NCI-H226 (cell line): ENCODE measurements around the gene TMEM234.

Experiments used
- DNase-seq: peaks from one replicate; pipeline ENCODE4 v3.0.0-alpha.2; 2015

TMEM234 gene

DNA sequence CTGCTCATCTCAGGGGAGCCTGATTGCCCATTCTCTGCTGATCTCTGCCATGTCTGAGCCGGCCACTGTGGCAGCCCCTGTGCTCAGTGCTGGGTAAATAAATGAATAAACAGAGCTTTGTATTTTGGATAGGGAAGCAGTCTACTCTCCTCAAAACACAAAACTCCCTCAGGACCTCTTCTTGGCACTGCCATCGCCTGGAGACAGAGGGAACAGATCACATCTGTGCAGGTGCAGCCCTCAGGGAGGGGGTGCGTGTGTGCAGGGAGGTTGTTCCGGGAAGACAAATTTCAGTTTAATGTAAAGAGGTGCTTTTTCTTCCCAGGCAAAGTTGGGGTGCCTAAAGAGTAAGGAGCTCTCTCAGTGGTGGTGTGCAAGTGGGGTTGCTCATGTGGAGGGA lies 17.2 kb upstream of the TMEM234 start:
- no peak for DNase-seq

DNA sequence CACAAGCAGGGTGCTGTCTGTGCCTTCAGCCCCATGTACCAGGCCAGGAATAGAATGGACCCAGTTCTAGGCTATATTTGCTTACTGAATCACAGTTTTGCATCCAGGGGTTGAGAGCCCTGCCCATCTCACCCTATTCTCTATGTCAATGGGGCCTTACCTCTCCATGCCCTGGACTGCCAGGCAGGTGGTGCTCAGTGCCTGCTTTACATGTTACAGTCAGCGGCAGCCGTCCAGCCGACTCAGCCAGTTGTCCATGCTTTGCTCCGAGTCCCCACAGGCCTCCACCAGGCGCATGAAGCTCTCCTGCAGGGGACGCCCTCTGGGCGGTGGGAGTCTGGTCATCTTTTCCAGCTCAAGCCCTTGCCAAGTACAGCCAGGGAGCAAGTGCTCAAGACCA lies 12.6 kb upstream of the TMEM234 start:
- no peak for DNase-seq

GRCh38 chr1:32232558-32233304 lies 10.6 kb upstream of the TMEM234 start:
- DNase-seq, result no peak

GRCh38 chr1:32231843-32232432 lies 9.8 kb upstream of the TMEM234 start:
- no peak for DNase-seq

DNA sequence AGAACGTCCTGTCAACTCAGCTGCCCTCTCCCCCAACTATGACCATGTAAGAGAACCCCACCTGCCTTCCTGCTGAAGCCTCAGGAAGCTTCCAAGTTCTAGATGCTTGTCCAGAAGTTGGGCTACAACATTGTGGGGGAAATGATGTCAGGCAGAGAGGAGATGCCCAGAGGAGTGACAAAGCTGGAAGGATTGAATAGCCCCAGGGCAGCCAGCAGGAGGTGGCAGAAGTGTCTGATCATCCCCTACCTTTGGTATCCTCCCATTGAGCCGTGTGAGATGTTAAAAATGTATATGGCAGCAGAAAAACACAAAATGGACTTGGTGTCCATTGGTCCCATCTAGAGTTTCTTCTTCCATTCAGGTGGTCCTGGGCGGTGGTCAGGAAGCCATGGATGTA lies 6.6 kb upstream of the TMEM234 start:
- no peak for DNase-seq

DNA sequence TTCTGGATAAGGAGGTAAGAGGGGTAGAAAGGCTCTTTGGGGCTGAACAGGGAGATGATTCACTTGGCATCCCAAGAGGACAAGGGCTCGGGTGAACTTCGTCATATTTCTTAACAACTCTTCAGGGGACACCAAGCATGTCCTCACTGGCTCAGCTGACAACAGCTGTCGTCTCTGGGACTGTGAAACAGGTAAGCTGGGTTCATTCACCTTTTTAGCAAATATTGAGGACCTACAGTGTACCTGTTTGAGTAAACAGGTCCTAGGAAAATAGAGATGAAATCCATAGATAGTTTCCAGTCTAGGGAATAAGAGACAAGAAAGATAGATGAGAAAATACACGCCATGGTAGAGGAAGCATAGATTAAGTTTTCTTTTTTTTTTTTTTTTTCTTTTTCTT lies 2.1 kb upstream of the TMEM234 start:
- DNase-seq, result no peak

GRCh38 chr1:32223683-32224082 lies 1.5 kb upstream of the TMEM234 start:
- DNase-seq, result no peak

DNA sequence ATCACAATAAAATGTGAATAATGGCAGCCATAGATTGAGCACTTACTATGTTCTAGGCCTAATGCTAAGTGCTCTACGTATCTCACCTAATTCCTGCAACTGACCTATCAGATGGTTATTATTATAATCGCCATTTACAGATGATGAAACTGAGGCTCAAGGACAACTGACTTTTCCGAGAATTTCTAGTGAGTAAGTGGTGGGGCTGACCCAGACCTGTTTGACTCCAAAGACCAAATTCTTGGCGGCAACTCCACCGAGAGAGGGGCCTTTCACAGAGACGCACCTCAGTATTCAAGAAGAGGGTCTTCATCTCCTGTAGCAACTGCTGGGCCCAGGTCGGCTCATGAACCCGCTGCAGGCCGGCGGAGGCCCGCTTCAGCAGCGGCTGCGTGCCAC lies 573 bp downstream of the TMEM234 start:
- no peak for DNase-seq

GRCh38 chr1:32220746-32221580 lies 1.2 kb downstream of the TMEM234 start:
- no peak for DNase-seq

DNA sequence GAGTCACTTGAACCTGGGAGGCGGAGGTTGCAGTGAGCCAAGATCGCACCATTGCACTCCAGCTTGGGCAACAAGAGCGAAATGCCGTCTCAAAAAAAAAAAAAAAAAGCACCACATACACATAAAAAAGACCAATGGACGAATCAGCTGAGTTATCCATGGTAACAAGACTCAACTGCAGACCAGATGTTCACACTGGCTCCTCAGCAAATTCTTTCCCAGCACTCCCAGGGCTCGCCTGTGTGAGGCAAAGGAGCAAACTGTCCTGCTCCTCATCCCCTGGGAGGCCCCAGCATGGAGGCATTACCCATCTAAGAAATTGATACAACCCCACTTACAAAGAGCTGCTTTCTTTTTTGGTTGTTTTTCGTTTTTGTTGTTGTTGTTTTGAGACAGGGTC lies 3.1 kb downstream of the TMEM234 start:
- no peak for DNase-seq

DNA sequence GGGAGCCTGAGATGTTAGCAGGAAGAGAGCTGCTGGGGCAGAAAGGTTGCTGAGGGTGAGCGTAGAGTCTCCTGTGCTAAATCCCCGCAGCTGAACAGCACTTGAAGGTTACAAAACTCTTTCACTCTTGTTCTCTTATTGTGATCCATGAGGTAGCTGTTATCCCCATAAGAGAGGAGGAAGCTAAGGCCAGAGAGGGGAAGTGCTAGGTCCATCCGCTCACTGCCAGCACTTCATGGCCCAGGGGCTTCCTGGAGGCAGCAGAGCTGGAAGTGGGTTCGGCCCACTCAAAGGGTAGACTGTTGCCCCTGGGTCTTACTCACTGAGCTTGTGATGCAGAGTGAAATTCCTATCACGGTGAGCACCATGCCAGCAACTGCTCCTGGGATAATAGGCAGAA lies 5.6 kb downstream of the TMEM234 start:
- DNase-seq, result no peak

DNA sequence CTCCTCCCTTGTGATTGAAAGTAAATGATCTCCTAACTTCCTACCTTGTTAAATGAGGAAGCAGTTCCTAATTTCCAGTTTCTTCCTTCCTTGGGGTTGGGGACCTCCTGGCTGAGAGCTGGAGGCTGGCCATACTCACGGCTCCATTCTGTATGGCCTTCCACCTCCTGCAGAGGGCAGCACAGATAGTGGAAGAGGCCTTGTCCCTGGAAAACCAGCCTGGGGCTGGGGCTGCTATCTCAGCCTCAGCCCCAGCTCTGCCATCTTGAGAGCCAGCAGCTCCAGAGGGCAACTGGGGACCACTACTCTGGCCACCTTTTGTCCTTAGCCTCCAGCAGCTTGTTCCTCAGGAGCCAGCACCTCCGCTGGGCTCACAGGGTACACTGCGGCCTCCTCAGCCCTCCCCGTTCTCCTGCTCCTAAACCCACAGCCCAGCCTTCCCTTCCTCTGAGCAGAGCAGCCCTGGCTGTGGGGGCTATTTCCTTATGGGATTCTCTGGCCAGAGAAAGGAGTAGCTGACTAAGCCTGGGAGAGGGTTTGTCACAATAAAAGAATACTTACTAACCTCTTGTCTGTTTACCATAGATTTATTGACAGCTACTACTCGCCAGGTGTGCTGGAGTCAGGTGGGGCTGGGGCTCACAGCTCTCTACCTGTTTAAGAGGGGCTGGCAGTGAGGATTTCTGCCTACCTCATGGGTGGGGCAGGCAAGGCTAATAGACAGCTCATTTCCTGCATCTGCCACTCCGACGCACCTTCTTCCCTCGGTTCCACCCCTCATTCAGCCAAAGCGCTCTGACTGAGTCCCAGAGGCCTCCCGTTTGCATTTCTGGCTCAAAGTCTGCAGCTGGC lies 6.3 kb downstream of the TMEM234 start:
- DNase-seq, result peak; percentile 57

GRCh38 chr1:32208891-32209328 lies 13.2 kb downstream of the TMEM234 start, which contains the start of gene DCDC2B:
DCDC2B (plus strand) TSS chr1:32209089; CDS start chr1:32209094, 5 bp downstream.
- DNase-seq, result peak; percentile 65

- no peak for DNase-seq
These were observed 13.7 kb downstream of the TMEM234 start for GRCh38 chr1:32208469-32208868.

GRCh38 chr1:32205401-32206370 lies 16.5 kb downstream of the TMEM234 start, which contains the start of gene IQCC:
IQCC (plus strand) TSS chr1:32205671; CDS start chr1:32205682, 11 bp downstream.
- peak; percentile 81 for DNase-seq

DNA sequence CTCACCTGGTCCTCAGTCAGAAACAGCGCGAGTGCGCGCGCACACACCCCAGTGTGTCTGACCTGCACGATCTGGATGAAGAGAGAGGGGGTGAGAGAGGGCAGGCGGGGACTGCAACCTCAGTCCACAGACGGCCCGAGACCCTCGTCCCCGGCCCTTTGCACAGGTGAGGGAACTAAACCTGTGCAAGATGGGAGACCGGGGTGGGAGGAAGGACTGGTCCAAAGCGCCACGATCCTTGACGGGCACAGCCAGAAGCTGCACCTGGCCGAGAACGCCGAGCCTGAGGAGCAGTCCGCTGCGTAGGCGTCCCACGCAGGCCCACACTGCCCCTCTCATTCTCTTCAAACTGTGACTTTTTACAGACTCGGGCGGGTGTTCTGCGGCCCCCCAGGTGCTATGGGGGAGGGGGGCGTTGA lies 17.2 kb downstream of the TMEM234 start:
- DNase-seq, result no peak

- DNase-seq, result no peak
These were observed 20.9 kb downstream of the TMEM234 start for GRCh38 chr1:32201011-32201855.

DNA sequence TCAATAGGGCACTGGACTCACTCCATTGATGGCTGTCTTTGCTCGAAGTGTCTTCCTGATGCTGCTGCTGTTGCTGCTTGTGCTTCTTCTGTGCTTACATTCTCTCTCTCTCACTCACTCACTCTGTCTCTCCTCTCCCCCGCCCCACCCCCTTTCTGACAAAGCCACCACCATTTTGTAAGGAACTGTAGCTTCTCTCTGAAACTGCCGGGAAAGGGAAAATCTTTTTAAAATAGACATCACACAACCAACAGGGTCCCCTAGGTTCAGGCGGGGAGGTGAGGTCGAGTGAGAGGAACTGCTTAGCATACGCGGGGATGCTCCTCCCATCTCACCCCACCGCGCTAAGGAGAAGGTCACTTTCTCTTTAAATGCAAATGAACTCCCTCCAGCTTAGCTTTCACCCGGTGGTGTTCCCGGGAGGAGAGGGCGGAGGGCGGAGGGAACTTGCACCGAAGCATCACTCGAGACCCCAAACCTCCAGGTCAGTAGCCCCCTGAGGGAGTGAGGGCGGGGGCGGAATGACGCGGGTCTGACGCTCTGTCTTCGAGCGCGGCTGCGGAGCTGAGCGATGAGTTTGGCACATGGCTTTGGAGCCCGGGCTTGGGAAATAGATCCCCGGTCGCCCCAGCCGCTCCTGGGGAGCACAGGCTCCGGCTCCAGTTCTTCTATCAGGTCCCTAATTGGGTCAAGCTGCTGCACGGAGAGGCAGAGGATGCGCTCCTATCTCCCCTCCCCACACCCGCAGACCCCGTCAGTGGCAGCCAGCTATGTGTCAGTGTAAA lies 21.7 kb downstream of the TMEM234 start, which contains the start of gene CCDC28B:
Gene CCDC28B, plus strand, starts transcription at position 370 of the 785 bp plus-strand sequence. CDS start 1,341 bp downstream, outside the sequence.
- peak; percentile 38 for DNase-seq

DNA sequence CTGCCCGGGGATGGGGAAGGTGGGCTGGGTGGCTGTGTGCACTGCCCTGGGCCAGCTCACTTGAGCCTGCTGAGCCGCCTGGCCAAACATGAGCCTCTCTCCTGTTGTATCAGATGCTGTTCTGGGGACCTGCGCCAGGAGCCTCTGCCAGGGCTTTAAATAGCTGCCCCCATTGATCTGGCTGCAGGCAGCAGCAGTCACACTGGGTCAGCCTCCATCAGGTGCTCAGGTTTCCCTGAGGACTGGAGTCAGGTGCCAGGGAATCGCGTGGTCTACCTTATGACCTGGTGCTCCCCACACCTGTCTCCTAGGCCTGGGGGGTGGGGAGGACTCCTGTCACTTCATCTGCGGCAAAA lies 22.5 kb downstream of the TMEM234 start:
- no peak for DNase-seq
